Measurements from ENCODE around the gene BGLAP.
"Not testable (repeated sequence)": the region's sequence is repeated elsewhere in the genome, so short reads cannot be mapped to it uniquely, and the experiment has no call there.

Gene BGLAP

DNA sequence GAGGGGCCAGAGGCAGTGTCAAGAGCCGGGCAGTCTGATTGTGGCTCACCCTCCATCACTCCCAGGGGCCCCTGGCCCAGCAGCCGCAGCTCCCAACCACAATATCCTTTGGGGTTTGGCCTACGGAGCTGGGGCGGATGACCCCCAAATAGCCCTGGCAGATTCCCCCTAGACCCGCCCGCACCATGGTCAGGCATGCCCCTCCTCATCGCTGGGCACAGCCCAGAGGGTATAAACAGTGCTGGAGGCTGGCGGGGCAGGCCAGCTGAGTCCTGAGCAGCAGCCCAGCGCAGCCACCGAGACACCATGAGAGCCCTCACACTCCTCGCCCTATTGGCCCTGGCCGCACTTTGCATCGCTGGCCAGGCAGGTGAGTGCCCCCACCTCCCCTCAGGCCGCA lies at the start of gene BGLAP:
Gene BGLAP, plus strand, starts transcription at position 259 of the 400 bp plus-strand sequence. Its CDS starts 48 bp downstream, at position 307.
- no peak for DNase-seq

DNA sequence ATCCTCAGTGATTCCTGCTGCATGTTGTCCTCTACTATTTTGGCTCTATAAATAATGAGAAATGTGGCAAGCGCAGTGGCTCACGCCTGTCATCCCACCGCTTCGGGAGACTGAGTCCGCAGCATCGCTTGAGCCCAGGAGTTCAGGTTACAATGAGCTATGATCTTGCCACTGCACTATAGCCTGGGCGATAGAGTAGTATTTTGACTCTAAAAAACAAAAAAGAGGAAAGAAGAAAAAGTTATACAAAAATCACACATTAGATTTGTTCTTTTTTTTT lies 48.8 kb upstream of the BGLAP start:
- no peak for DNase-seq

DNA sequence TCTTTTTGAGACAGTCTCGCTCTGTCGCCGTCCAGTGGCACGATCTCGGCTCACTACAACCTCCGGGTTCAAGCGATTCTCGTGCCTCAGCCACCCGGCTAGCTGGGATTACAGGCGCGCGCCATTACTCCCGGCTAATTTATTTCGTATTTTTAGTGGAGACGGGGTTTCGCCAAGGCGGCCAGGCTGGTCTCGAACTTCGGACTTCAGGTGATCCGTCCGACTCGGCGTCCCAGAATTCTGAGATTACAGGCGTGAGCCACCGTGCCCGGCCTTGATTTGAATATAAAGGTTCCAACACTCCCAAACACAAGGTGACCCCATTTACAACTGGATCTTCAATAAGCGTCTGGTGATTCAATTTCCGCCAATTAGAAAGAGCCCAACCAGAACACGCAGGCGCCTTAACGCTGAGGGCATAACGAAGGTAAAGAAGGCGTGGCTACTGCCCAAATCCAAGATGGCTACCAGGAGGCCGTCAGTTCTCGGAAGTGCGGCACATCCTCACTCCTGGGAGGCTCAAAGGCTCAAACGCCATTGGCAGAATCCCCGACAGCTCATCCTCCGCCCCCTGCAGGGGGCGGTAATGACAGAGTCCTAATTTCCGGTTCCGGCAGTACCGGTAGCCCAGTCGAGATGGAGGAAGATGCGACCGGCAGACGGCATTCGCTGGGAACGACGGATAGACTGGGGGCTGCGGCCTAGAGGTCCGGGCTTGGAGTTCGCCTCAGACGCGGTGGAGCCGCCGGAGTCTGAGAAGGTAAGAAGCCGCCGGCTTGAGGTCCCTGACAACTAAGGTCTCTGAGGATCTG lies 48.3 kb upstream of the BGLAP start, which contains the start of gene SLC25A44:
Gene SLC25A44, plus strand, starts transcription at position 617 of the 812 bp plus-strand sequence. CDS start 5,744 bp downstream, outside the sequence.
- peak; percentile 89 to 99 for DNase-seq

DNA sequence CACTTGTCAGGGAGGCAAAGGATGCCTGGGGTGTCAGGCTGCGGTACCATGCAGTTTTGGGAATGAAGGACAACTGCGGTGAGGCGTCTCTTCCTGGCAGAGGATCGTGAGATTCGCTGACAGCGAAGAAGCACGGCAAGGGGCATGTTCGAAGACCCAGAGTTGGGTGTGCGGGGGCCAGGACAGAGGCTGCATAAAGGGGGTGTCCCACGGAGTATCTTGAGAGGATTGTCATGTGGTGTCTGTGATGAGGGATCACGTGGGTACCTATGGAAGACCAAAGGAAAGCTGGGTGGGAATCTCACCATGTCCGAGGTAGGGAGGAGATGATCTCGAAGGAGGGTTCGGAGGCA lies 47.7 kb upstream of the BGLAP start:
- no peak for DNase-seq

DNA sequence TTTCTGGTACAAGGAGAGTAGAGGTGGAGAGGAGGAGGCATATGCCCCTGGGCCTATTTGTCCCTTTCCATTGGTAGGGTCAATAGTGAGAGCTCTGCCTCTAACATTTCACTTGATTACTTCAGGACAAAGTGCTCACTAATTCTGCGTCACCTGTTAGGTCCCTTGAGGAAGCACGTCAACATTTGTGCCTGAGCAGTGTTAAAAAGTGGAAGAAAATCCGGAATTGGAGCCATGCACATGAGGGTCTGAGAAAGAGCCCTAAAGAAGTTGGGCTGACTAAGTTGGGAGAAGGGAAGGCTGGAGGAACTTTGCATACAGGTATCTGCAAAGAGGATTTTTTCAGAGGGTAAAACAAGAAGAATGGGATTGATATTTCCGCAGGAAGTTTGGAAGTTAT lies 46.1 kb upstream of the BGLAP start:
- no peak for DNase-seq

DNA sequence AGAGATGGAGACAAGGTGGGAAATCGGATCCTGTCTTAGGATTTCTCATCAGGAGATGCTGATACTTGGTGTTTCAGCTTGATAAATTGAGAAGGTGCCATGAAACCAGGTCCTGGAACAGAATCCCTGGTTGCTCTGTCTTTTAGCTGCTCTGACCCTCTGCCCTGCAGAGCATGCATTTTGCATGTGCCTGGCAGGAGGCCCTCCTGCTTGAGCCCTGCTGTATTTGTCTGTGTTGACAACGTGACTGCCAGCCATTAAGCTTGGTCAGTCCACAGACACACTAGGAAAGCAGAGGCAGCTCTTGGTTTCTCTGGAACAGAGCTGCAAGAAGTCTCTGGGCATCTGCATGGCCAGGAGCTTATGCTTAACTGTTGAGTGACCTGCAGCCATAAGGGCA lies 45.5 kb upstream of the BGLAP start:
- DNase-seq, result no peak

DNA sequence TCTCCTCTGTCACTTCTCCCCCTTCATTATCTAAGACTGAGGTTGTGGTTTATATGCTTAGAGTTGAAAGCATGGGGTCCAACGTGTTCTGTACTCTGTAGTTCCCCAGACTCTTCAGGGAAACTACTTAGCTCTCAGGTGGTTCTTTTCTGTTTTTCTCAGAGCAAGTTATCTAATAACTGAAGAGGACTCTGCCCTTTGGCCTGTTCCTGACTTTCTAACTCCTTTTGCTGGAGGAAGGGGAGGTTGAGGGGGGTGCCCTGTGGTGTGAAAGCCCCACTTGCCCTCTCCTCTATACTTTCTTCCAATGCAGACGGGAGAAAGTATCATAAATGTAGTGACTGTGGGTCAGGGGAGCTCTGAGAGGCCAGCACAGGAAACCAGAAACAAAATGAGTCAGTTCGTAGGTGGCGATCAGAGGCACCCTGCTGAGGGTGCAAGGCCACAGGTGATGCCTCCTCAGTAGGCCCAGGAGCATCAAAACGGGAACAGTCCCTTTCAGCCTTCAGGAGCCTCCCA lies 43.1 kb upstream of the BGLAP start:
- DNase-seq, result no peak

DNA sequence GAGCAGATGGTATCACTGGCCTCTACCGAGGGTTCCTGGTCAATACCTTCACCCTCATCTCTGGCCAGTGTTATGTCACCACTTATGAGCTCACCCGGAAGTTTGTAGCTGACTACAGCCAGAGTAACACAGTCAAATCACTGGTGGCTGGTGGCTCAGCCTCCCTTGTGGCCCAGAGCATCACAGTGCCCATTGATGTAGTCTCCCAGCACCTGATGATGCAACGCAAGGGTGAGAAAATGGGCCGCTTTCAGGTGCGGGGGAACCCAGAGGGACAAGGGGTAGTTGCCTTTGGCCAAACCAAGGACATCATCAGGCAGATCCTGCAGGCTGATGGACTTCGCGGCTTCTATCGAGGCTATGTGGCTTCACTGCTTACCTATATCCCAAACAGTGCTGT lies 41.9 kb upstream of the BGLAP start:
- DNase-seq, result no peak

DNA sequence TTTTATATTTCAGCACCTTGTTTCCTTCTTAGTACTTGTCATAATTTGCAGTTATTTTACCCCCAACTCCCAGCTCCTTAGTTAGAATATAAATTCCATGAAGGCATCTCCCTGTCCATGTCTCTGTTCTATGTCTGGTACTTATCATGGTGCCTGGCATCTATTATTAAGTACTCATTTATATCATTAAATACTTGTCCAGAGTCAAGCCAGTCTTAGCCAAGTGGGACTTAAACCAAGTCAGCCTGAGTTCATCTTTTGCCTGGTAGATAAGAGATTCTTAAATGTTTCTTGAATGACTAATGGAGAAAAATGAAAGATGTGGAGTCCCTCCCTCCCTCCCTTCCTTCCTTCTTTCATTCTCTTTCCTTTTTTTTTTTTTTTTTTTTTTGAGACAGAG lies 38.7 kb upstream of the BGLAP start:
- no peak for DNase-seq

DNA sequence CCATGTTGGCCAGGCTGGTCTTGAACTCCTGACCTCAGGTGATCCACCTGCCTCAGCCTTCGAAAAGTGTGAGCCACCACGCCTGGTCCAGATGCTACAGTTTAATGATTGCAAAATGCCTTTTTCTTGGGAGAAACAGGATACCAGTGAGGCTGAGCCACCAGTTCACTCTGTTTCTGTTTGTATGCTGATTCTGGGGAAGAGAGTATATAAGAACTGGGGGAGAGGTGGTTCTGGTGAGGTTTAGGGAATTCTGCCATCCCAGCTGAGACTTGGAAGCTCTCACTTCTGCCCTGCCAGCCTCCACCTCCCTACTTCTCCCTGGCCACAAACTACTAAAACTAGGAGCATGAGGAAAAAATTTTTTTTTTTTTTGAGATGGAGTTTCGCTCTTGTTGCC lies 37.3 kb upstream of the BGLAP start:
- DNase-seq, result no peak

DNA sequence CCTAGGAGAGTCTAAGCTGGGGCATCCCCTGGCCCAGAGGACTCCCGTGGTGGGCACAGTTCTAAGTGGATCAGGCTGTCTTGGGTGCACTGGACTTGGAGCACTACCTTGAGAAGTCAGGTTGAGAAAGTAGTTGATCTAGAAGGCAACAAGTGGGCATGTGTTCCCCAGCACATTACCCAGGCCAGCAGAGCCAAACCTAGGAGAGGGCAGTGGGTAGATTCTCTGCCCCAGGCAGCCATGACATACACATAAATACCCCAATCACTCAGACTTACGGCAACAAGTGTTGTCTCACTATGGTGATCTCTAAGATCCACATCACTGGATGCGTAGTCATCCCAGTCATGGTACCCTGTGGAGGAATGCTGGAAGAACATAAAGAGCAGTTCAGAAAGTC lies 30.7 kb upstream of the BGLAP start:
- no peak for DNase-seq

DNA sequence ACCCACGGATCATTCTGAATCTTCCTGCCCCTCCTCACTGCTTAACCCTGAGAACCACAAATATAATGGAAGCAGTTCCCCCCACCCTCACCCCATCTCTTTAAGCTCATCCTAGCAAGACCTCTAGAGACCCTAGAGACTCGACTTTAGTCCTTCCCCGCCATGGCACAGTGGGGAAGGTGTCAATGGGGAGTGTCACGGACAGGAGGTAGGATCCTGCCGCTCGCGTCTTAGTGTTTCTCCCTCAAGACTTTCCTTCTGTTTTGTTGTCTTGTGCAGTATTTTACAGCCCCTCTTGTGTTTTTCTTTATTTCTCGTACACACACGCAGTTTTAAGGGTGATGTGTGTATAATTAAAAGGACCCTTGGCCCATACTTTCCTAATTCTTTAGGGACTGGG lies 29.9 kb upstream of the BGLAP start:
- no peak for DNase-seq

DNA sequence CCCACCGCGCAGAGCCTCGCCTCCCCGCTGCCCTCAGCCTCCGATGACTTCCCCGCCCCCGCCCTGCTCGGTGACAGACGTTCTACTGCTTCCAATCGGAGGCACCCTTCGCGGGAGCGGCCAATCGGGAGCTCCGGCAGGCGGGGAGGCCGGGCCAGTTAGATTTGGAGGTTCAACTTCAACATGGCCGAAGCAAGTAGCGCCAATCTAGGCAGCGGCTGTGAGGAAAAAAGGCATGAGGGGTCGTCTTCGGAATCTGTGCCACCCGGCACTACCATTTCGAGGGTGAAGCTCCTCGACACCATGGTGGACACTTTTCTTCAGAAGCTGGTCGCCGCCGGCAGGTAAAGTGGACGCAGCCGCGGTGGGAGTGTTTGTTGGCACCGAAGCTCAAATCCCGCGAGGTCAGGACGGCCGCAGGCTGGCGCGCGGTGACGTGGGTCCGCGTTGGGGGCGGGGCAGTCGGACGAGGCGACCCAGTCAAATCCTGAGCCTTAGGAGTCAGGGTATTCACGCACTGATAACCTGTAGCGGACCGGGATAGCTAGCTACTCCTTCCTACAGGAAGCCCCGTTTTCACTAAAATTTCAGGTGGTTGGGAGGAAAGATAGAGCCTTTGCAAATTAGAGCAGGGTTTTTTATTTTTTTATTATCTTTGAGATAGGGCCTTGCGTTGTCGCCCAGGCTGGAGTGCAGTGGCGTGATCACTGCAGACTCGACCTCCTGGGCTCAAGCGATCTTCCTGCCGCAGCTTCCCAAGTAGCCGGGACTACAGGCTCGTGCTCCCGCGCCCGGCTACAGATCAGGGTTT lies 28.9 kb upstream of the BGLAP start, which contains the start of gene PMF1:
Gene PMF1, plus strand, starts transcription at position 175 of the 811 bp plus-strand sequence. Its CDS starts 9 bp downstream, at position 184.
- DNase-seq, result peak; percentile 94 to 95

DNA sequence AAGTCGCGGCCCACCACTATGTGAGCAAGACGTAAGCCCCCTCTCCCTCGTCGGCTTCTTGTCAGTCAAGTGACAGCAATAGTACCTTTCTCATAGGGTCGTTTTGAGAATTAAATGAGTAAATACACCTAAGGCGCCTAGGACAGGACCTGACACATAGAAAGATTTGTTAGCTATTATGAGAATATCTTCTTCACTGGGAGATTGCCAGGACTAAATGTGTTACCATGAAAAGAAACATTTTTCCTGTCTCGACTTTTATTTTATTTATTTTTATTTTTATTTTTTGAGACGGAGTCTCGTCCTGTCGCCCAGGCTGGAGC lies 28.4 kb upstream of the BGLAP start:
- DNase-seq, result no peak

DNA sequence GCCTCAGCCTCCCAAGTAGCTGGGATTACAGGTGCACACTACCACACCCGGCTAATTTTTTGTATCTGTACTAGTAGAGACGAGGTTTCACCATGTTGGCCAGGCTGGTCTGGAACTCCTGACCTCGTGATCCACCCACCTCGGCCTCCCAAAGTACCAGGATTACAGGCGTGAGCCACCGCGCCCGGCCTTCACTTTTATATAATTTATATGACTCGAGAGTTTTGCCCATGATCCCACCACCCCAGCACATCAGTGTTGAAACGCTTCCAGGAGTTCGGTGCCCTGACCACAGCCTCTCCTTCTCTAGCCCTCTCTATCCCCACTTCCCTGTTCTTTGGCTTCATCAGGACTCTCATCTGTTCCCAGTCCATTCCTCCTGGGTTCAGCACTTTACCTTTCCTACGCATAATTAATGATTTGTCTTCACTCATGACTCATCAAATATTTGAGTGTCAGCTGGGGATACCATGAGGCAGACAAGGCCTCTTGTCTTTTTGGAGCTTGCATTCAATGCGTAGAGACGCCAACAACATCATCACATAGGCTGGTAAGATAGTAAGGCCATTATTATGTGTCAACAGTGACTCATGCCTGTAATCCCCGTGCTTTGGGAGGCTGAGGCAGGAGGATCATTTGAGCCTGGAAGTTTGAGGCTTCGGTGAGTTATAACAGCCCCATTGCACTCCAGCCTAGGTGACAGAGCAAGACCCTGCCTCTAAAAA lies 27.8 kb upstream of the BGLAP start:
- no peak for DNase-seq

DNA sequence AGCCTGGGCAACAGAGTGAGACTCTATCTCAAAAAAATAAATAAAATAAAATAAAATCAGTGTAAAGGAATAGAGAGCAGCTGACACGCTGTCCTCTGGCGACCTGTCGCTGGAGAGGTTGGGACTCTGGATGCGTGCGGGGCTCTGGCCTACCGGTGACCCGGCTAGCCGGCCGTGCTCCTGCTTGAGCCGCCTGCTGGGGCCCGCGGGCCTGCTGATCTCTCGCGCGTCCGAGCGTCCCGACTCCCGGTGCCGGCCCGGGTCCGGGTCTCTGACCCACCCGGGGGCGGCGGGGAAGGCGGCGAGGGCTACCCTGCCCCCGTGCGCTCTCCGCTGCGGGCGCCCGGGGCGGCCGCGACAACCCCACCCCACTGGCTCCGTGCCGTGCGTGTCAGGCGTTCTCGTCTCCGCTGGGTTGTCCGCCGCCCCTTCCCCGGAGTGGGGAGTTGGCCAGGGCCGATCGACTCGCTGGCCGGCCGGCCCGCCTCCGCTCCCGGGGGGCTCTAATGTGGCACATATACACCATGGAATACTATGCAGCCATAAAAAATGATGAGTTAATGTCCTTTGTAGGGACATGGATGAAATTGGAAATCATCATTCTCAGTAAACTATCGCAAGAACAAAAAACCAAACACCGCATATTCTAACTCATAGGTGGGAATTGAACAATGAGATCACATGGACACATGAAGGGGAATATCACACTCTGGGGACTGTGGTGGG lies 25.5 kb upstream of the BGLAP start:
- DNase-seq, result not testable (repeated sequence)

DNA sequence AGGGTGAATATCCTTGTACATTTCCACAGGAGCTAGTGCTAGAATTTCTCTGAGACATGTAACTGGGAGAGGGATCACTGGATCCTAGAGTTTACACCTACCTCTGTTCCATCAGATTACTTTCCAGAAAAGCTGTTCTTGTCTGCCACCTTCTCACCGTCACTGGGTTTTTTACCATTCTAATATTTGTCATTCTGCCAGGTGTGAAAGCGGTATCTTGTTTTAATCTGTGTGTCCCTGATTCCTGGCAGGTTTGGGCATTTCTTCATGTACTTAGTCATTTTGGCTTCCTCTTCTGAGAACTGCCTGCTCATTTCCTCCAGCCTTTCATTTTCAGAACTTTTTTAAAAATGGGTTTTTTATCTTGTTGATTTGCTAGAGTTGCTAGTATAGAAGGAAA lies 24.1 kb upstream of the BGLAP start:
- peak in 1 of 2 donors; percentile 63 for DNase-seq

DNA sequence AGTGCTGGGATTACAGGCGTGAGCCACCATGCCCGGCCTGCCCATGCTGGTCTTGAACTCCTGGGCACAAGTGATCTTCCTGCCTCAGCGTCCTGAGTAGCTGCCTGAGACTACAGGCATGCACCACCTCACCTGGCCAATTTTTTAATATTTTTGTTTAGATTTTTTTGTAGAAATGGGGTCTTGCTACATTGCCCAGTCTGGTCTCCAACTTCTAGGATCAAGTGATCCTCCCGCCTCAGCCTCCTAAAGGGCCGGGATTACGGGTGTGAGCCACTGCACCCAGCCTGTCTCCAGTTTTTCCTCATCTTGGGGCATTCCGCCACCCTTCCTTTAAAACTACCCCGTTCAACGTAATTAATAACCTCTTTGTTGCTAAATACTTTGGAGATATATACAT lies 21.8 kb upstream of the BGLAP start:
- DNase-seq, result no peak

DNA sequence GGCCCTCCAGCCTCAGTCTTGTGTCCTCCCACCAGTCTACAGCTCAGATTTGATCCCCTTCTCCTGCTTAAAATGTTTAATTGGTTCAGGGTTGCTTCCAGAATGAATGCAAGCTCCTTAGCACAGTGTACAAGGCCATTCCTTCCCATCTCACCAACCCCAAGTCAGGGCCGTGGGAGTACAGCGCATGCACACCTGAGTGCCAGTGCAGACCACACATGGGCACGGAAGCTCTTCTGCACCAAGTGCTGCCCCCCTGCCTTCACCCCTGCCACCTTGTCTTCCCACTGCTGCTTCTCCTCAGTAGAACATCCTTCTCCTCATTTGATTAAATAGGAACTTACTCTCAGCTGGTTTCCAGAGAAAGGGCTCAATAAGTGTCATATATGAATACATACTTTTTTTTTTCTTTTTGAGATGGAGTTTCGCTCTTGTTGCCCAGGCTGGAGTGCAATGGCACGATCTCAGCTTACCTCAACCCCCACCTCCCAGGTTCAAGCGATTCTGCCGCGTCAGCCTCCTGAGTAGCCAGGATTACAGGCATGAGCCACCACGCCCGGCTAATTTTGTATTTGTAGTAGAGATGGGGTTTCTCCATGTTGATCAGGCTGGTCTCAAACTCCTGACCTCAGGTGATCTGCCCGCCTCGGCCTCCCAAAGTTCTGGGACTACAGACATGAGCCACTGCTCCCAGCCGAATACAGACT lies 19.8 kb upstream of the BGLAP start:
- DNase-seq, result no peak

DNA sequence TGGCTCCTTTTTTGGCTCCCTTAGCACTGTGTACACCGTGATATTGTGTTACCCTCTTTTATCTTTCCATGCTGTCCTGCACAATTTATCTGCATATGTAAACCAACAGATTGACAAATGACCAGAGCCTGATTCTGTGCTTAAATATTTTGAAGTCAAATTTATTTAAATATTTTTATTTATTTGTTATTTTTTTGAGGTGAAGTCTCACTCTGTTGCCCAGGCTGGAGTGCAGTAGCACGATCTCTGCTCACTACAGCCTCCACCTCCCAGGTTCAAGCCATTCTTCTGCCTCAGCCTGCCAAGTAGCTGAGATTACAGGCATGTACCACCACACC lies 16.3 kb upstream of the BGLAP start:
- DNase-seq, result no peak

DNA sequence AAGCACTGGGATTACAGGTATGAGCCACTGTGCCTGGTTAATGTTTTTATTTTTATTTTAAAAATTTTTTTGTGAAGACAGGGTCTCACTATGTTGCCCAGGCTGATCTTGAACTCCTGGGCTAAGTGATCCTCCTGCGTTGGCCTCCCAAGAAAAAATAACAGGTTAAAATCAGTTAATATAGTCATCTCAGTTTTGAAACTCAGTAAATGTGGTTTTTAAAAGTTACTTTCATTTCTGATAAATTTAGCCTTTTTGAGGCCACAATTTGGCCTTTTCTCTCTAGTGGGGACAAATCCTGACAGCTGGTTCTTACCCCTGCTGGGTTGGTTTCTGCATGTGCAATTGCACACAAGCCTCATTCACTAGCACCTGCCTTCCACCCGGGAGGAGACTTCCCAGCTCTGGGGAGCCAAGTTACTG lies 15.9 kb upstream of the BGLAP start:
- no peak for DNase-seq

DNA sequence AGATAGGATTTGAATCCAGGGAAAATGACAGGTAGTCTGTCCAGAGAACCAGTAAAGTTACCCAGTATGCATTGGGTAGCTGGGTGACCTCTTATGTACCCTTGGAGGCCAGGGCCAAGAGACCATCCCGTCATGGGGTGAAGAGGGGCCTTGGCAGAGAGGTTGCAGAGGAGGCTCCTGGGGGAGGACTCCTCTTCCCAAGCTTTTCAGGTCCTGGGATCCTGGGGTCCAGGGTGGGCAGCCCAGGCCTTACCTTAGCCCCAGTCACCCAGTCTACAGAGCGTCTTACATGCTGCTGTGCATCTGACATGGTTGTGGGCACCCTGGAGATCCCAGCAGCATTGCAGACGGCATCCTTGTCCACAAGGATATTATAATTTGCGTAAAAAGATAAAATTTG lies 15.2 kb upstream of the BGLAP start:
- no peak for DNase-seq
